Renal cortex interstitium (tissue), 15 donors: ENCODE measurements around the gene USP17L28. TPM values are rescaled to one million over a fixed set of nuclear protein-coding genes. Genes with fewer than 3 reads are reported as not detected.
"Not testable (repeated sequence)": the region's sequence is repeated elsewhere in the genome, so short reads cannot be mapped to it uniquely, and the experiment has no call there.

Experiments
- DNase-seq, 11 donors: peaks; one replicate each; pipeline ENCODE4 v3.0.0-alpha.2; 2013; ENCODE audit warnings: low read depth in 9 of 11, low spot score in 4 of 11; ENCODE audit errors: extremely low read depth in 1 of 11
- long read RNA-seq, 16 experiments: transcript quantifications; one replicate each; lab custom pipeline, GENCODE V29; 2026
- polyA plus RNA-seq, 3 donors: library from polyadenylated mRNA; unstranded; fragments of 120-200 nt; gene quantifications; one replicate each; pipeline ENCODE4 v1.2.1, GENCODE V29; 2013; ENCODE audit not compliant: insufficient read length in 3 of 3

USP17L28 gene, protein sequence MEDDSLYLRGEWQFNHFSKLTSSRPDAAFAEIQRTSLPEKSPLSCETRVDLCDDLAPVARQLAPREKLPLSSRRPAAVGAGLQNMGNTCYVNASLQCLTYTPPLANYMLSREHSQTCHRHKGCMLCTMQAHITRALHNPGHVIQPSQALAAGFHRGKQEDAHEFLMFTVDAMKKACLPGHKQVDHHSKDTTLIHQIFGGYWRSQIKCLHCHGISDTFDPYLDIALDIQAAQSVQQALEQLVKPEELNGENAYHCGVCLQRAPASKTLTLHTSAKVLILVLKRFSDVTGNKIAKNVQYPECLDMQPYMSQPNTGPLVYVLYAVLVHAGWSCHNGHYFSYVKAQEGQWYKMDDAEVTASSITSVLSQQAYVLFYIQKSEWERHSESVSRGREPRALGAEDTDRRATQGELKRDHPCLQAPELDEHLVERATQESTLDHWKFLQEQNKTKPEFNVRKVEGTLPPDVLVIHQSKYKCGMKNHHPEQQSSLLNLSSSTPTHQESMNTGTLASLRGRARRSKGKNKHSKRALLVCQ
- not detected for polyA plus RNA-seq
- long read RNA-seq, donor 1, result 0 reads
- long read RNA-seq, donor 2, result 0 reads
- long read RNA-seq, donor 3, result 0 reads
- long read RNA-seq, donor 4, result 0 reads
- long read RNA-seq, donor 5, result 0 reads
- long read RNA-seq, donor 6, result 0 reads
- long read RNA-seq, donor 7, result 0 reads
- long read RNA-seq, donor 8, result 0 reads
- long read RNA-seq, donor 9, result 0 reads
- long read RNA-seq, donor 10, result 0 reads
- long read RNA-seq, donor 11, result 0 reads
- long read RNA-seq, donor 12, result 0 reads
- long read RNA-seq, donor 13, result 0 reads
- long read RNA-seq, donor 14, result 0 reads
- long read RNA-seq, donor 15, result 0 reads
- long read RNA-seq, donor 16, result 0 reads

DNA sequence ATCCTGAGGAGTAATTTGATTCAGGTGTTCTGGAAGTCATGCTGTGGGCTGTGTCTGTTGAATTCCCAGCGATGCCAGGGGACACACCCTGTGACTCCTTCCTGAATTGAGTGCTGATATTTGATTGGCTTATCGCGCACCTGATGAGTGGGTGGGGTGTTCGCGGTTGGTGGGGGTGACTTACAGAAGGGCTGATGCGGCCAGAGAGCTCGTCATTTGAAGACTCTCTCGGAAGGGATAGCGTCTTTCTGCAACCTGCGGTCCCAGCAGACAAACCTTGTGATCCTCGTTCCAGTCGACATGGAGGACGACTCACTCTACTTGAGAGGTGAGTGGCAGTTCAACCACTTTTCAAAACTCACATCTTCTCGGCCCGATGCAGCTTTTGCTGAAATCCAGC is at the start of gene USP17L28:
USP17L28 (plus strand) TSS at position 301 of the 400 bp plus-strand sequence; CDS start at position 301, 0 bp downstream.
- not testable (repeated sequence) for DNase-seq

DNA sequence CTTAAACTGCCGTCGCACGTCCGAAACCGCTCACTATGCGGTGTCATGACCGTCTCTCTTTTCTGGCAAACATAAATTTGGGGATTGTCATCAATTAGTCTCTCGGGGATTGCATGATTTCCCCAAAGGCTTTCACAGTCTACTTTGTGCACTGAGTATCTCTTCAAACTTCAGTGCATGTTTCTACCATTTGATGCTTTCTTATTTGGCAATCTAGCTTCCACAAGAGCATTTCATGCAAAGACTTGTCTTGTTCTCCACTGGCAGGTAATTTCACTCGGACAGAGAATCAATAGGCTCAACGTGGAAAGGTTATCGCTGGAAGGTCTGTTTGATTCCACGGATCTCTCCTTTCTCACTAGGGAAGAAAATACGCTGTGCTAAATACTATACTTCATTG is 24.5 kb upstream of the USP17L28 start:
- DNase-seq, result not testable (repeated sequence)

DNA sequence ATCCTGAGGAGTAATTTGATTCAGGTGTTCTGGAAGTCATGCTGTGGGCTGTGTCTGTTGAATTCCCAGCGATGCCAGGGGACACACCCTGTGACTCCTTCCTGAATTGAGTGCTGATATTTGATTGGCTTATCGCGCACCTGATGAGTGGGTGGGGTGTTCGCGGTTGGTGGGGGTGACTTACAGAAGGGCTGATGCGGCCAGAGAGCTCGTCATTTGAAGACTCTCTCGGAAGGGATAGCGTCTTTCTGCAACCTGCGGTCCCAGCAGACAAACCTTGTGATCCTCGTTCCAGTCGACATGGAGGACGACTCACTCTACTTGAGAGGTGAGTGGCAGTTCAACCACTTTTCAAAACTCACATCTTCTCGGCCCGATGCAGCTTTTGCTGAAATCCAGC is 23.8 kb upstream of the USP17L28 start, which contains the start of gene USP17L24:
USP17L24 (plus strand) TSS at position 301 of the 400 bp plus-strand sequence; CDS start at position 301, 0 bp downstream.
- not testable (repeated sequence) for DNase-seq

DNA sequence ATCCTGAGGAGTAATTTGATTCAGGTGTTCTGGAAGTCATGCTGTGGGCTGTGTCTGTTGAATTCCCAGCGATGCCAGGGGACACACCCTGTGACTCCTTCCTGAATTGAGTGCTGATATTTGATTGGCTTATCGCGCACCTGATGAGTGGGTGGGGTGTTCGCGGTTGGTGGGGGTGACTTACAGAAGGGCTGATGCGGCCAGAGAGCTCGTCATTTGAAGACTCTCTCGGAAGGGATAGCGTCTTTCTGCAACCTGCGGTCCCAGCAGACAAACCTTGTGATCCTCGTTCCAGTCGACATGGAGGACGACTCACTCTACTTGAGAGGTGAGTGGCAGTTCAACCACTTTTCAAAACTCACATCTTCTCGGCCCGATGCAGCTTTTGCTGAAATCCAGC is 19.1 kb upstream of the USP17L28 start, which contains the start of gene USP17L25:
USP17L25 (plus strand) TSS at position 301 of the 400 bp plus-strand sequence; CDS start at position 301, 0 bp downstream.
- not testable (repeated sequence) for DNase-seq

DNA sequence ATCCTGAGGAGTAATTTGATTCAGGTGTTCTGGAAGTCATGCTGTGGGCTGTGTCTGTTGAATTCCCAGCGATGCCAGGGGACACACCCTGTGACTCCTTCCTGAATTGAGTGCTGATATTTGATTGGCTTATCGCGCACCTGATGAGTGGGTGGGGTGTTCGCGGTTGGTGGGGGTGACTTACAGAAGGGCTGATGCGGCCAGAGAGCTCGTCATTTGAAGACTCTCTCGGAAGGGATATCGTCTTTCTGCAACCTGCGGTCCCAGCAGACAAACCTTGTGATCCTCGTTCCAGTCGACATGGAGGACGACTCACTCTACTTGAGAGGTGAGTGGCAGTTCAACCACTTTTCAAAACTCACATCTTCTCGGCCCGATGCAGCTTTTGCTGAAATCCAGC is 14.3 kb upstream of the USP17L28 start, which contains the start of gene USP17L26:
USP17L26 (plus strand) TSS at position 301 of the 400 bp plus-strand sequence; CDS start at position 301, 0 bp downstream.
- not testable (repeated sequence) for DNase-seq

DNA sequence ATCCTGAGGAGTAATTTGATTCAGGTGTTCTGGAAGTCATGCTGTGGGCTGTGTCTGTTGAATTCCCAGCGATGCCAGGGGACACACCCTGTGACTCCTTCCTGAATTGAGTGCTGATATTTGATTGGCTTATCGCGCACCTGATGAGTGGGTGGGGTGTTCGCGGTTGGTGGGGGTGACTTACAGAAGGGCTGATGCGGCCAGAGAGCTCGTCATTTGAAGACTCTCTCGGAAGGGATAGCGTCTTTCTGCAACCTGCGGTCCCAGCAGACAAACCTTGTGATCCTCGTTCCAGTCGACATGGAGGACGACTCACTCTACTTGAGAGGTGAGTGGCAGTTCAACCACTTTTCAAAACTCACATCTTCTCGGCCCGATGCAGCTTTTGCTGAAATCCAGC is 9.6 kb upstream of the USP17L28 start, which contains the start of gene USP17L5:
USP17L5 (plus strand) TSS at position 301 of the 400 bp plus-strand sequence; CDS start at position 301, 0 bp downstream.
- not testable (repeated sequence) for DNase-seq

DNA sequence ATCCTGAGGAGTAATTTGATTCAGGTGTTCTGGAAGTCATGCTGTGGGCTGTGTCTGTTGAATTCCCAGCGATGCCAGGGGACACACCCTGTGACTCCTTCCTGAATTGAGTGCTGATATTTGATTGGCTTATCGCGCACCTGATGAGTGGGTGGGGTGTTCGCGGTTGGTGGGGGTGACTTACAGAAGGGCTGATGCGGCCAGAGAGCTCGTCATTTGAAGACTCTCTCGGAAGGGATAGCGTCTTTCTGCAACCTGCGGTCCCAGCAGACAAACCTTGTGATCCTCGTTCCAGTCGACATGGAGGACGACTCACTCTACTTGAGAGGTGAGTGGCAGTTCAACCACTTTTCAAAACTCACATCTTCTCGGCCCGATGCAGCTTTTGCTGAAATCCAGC is 4.8 kb upstream of the USP17L28 start, which contains the start of gene USP17L27:
USP17L27 (plus strand) TSS at position 301 of the 400 bp plus-strand sequence; CDS start at position 301, 0 bp downstream.
- DNase-seq, result not testable (repeated sequence)

DNA sequence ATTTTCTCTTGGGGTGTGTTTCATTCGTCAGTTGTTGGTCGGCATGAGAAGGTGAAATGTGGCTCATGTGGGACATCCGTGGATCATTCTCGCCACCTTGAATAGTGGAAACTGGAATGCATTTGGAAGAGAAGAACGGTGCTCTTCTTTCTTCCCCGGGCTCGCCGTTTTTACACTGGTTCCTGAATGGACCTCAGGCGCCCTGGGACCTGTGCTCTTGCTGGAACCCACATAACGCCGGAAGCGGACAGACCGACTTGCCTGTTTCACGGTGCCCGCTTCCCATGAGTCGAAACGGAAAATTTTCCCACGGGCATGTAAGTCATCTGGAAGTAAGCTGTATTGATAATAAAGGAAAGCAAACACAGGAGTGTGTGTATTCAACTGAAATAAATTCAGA is 2.2 kb downstream of the USP17L28 start:
- not testable (repeated sequence) for DNase-seq

DNA sequence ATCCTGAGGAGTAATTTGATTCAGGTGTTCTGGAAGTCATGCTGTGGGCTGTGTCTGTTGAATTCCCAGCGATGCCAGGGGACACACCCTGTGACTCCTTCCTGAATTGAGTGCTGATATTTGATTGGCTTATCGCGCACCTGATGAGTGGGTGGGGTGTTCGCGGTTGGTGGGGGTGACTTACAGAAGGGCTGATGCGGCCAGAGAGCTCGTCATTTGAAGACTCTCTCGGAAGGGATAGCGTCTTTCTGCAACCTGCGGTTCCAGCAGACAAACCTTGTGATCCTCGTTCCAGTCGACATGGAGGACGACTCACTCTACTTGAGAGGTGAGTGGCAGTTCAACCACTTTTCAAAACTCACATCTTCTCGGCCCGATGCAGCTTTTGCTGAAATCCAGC is 4.6 kb downstream of the USP17L28 start, which contains the start of gene USP17L29:
USP17L29 (plus strand) TSS at position 301 of the 400 bp plus-strand sequence; CDS start at position 301, 0 bp downstream.
- not testable (repeated sequence) for DNase-seq

DNA sequence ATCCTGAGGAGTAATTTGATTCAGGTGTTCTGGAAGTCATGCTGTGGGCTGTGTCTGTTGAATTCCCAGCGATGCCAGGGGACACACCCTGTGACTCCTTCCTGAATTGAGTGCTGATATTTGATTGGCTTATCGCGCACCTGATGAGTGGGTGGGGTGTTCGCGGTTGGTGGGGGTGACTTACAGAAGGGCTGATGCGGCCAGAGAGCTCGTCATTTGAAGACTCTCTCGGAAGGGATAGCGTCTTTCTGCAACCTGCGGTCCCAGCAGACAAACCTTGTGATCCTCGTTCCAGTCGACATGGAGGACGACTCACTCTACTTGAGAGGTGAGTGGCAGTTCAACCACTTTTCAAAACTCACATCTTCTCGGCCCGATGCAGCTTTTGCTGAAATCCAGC is 14.1 kb downstream of the USP17L28 start, which contains the start of gene USP17L30:
USP17L30 (plus strand) TSS at position 301 of the 400 bp plus-strand sequence; CDS start at position 301, 0 bp downstream.
- DNase-seq, result not testable (repeated sequence)

DNA sequence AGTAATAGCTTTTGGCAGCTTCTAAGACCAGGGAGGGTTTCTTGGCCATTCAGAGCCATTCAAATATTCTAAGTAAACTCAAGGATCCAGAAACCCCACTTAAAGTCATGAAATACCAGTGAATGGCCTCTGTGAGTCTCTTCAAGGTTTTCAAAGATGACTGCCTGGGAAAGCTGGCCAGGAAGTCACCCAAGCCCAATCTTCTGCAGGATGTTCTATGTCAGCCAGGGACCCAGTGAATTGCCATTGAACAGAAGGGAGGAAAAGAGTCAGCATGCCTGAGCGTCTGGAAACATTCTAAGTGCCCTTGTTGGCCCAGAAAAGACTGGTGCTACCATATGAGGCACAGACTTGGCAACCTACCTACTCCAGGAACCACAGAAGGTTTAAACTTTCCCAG is 31.2 kb downstream of the USP17L28 start:
- DNase-seq, result not testable (repeated sequence)

DNA sequence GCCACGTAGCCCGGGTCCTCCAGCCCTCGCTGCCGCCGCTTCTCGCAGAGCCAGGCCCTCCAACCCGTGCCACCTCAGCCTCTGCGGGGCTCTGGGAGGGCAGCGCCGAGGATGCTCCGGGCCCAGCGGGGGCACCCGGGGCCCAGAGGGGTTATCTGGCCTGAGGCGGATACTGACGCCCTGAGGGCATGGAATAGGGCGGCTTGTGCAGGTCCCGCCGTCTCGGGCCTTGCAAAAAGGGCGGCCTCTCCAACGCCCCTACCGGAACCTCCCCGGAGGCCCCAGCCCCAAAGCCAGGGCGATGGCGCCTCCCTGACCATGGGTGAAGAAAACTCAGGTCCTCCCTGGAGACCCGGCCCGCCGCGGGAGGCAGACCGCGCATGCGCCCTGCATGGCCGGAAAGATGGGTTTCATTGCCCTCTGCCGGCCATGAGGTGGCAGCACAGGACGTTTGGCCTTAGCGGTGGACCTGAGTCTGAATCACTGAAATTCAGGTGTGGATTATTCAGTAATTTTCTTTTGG is 32.4 kb downstream of the USP17L28 start:
- DNase-seq, result peak in 6 of 11 donors; percentile 3 to 23 (median 6)

DNA sequence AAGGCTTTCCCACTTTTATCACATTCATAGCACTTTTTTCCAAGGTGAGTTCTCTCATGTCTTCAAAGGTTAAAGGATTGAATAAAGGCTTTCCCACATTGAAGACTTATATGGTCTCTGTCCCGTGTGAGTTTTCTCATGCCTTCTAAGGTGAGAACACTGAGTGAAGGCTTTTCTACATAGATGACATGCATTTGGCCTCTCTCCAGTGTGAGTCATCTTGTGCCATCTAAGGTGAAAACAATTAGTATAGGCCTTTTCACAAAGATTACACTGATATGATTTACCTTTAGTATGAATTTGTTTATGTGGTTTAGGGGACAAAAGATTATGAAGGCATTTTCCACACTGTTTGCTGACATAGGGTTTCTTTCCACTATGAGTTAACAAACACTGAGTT is 35.4 kb downstream of the USP17L28 start:
- no peak for DNase-seq

DNA sequence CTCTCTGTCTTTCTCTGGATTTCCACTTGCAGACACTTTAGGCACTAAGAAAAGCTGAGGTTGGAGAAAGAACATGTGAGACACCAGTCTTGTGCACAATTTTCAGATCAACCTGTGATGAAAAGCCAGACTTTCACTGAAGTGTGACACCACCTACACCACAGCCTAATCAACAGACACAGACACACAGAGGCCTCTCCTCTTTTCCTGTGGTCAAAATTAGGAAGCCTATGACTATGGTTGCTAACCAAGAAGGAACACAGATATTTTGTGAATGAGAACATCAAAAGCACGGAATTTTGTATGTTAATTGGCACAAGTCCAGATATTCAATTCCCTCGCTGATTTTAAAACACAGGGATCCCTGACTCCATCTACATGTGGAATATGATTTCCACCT is 40.3 kb downstream of the USP17L28 start:
- DNase-seq, result not testable (repeated sequence)

Other genes starting within 250 kb of the USP17L28 start
- under 1 TPM in 2 of 3 donors, not detected in 1; 0.11 to 0.20 TPM for gene FAM90A26, start 178.5 kb upstream of the USP17L28 start, polyA plus RNA-seq
- not detected for gene USP17L10, start 138.2 kb upstream of the USP17L28 start, polyA plus RNA-seq
- not detected for gene USP17L11, start 133.5 kb upstream of the USP17L28 start, polyA plus RNA-seq
- gene USP17L12, start 128.7 kb upstream of the USP17L28 start, polyA plus RNA-seq, result not detected
- gene USP17L13, start 124.0 kb upstream of the USP17L28 start, polyA plus RNA-seq, result not detected
- gene USP17L15, start 114.5 kb upstream of the USP17L28 start, polyA plus RNA-seq, result not detected
- not detected for gene USP17L17, start 105.0 kb upstream of the USP17L28 start, polyA plus RNA-seq
- gene USP17L18, start 100.3 kb upstream of the USP17L28 start, polyA plus RNA-seq, result not detected
- not detected for gene USP17L19, start 95.5 kb upstream of the USP17L28 start, polyA plus RNA-seq
- gene USP17L20, start 90.8 kb upstream of the USP17L28 start, polyA plus RNA-seq, result not detected
- gene USP17L21, start 86.0 kb upstream of the USP17L28 start, polyA plus RNA-seq, result not detected
- not detected for gene USP17L22, start 81.3 kb upstream of the USP17L28 start, polyA plus RNA-seq
- not detected for gene USP17L24, start 23.7 kb upstream of the USP17L28 start, polyA plus RNA-seq
- gene USP17L25, start 19.0 kb upstream of the USP17L28 start, polyA plus RNA-seq, result not detected
- gene USP17L26, start 14.2 kb upstream of the USP17L28 start, polyA plus RNA-seq, result not detected
- not detected for gene USP17L5, start 9.5 kb upstream of the USP17L28 start, polyA plus RNA-seq
- not detected for gene USP17L27, start 4.7 kb upstream of the USP17L28 start, polyA plus RNA-seq
- gene USP17L29, start 4.7 kb downstream of the USP17L28 start, polyA plus RNA-seq, result not detected
- not detected for gene USP17L30, start 14.2 kb downstream of the USP17L28 start, polyA plus RNA-seq
- gene DEFB131A, start 95.5 kb downstream of the USP17L28 start, polyA plus RNA-seq, result not detected